ENCODE results near the gene ST3GAL5. TPM values are rescaled to one million over a fixed set of nuclear protein-coding genes. Genes with fewer than 3 reads are reported as not detected.

ST3GAL5 gene
- total and polyA plus RNA-seq, 2 of the 8 experiments (the other 6 are each of a cell fraction or from before 2014, with no cell fraction given) = 1.9 to 4.5 TPM

DNA sequence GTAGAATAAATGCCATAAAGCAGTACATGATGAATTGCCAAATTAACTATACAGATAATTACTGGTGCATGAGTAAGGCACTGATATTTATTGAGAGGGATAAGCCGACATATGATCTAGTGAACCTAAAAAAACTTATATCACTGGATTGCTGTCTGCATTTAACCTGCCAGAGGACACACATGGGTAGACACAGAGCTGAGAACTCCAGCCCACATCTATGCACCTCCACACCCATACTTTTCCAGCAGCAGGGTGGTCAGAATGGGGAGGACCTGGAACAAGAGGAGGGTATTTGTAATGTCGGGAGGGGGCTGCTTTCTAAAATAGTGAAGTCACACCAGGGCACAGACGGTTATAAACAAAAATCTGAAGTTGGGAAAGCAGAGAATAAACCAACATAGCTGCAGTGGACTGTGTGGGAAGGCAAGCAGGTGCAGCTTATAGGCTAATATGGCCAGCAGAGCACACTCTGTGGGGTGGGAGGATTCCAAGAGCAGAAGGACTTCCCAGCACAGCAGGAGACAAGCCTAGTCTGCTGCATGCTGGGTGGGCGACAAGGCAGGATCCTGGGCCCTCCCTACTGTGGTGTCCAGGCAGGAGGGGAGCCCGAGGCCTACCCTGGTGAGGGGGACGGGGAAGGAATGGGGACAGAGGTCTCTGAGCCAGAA, 17.2 kb downstream of the ST3GAL5 start:
- no peaks in the 10 kb centered on the region for H3K9me3 ChIP-seq (ENCODE audit: insufficient read depth in 2 of 2, low read depth in 1 of 2, low read length in 1 of 2)
- no peaks in the 10 kb centered on the region; the same call in 1 of the 2 replicates for H3K79me1 ChIP-seq (ENCODE audit: low read depth, low read length)
- ChIA-PET POLR2A (ENCODE audit: partially characterized antibody) (no interaction called here), CTCF (ENCODE audit: partially characterized antibody) (interaction anchor here (0.6 to 3.4 kb wide), 6 partner anchors 9 to 130 kb away, joined by 3 to 17 read pairs (median 4); no protein-coding TSS in a partner anchor)
- no peak overlapping the region for H3K18ac ChIP-seq (ENCODE audit: extremely low read depth, low read length)
- FAIRE-seq (no peak), DNase-seq (ENCODE audit: low read depth in 1 of 2, low spot score in 2 of 2) (no peak)
- no peak overlapping the region for H2BK5ac ChIP-seq (ENCODE audit: low read depth, low read length)
- no peak overlapping the region for H2BK120ac ChIP-seq (replicated peaks; ENCODE audit: low read depth, low read length)
- H3K56ac ChIP-seq (replicated peaks; ENCODE audit: insufficient read length, low read depth, low read length) = no peak overlapping the region
- H3K27ac ChIP-seq (ENCODE audit: low read depth, low read length) = no peak overlapping the region
- H3K4me1 ChIP-seq (replicated peaks in 1 of 4; ENCODE audit: control insufficient read depth in 3 of 4, insufficient read depth in 4 of 4, low read length in 3 of 4) = peaks cover 0 to 2% (median 0%) of the 10 kb centered on the region in 4 experiments; a peak in 1 of 7 replicates
- no peaks in the 10 kb centered on the region for H3K36me3 ChIP-seq (ENCODE audit: control insufficient read depth in 2 of 4, insufficient read depth in 4 of 4, low read length in 3 of 4)
- WGBS, 2 experiments (ENCODE audit: extremely low coverage in 1 of 2, insufficient coverage in 1 of 2, insufficient read length in 1 of 2, insufficient replicate concordance in 2 of 2, low coverage in 1 of 2, low lambda C conversion rate in 2 of 2, missing lambda C conversion rate in 1 of 2) = 82% methylated on average over 6 of the region's 6 CpGs; no CpG with 5 or more reads in 1 of the 2 experiments
- TF ChIP-seq RAD21 (IDR thresholded peaks at IDR 0.05 in 1 of 2, conservative IDR thresholded peaks at IDR 0.05 in 1 of 2; ENCODE audit: low read depth in 2 of 2, low read length in 2 of 2) (no peak), SRF (IDR thresholded peaks at IDR 0.05; ENCODE audit: low read depth, low read length) (no peak), JUND (IDR thresholded peaks at IDR 0.05; ENCODE audit: low read length) (no peak), ATF2 (IDR thresholded peaks at IDR 0.05; ENCODE audit: low read length) (no peak), SIRT6 (IDR thresholded peaks at IDR 0.05; ENCODE audit: low read length) (no peak)
- peaks cover 0 to 1% of the 10 kb centered on the region in 2 experiments for H4K20me1 ChIP-seq (replicated peaks in 1 of 2; ENCODE audit: control insufficient read depth in 1 of 2, insufficient read depth in 2 of 2, low read length in 2 of 2)
- H3K9ac ChIP-seq (replicated peaks in 1 of 4; ENCODE audit: extremely low read depth in 1 of 4, low read depth in 3 of 4, low read length in 3 of 4) = no peak overlapping the region
- H3K79me2 ChIP-seq (ENCODE audit: control insufficient read depth in 1 of 2, insufficient read depth in 2 of 2, low read length in 2 of 2) = no peaks in the 10 kb centered on the region
- no peak overlapping the region for H4K8ac ChIP-seq (ENCODE audit: extremely low read depth, insufficient read depth, low read length)
- no peaks in the 10 kb centered on the region for H3K23me2 ChIP-seq (ENCODE audit: low read depth, low read length)
- H3K14ac ChIP-seq (ENCODE audit: insufficient read length) = no peak overlapping the region
- no peaks in the 10 kb centered on the region for H3K27me3 ChIP-seq (replicated peaks in 1 of 4; ENCODE audit: control insufficient read depth in 3 of 4, extremely low read depth in 1 of 4, insufficient read depth in 3 of 4, low read length in 3 of 4)
- H4K91ac ChIP-seq (replicated peaks; ENCODE audit: insufficient read length, low read length) = no peak overlapping the region
- no peak overlapping the region for H2AFZ ChIP-seq (ENCODE audit: low read length)
- no peak overlapping the region for H2BK15ac ChIP-seq (ENCODE audit: low read length)
- no peak overlapping the region for H3K4me3 ChIP-seq (ENCODE audit: extremely low read depth in 1 of 4, insufficient read depth in 2 of 4, low read depth in 3 of 4, low read length in 4 of 4)
- H2BK20ac ChIP-seq (ENCODE audit: low read length) = no peak overlapping the region
- H4K5ac ChIP-seq (ENCODE audit: insufficient read length, low read depth, low read length) = no peak overlapping the region
- no peak overlapping the region for H2AK5ac ChIP-seq (ENCODE audit: low read depth, low read length)
- no peak overlapping the region for H3K4ac ChIP-seq (replicated peaks; ENCODE audit: insufficient read length, low read depth, low read length)
- H3K23ac ChIP-seq (ENCODE audit: insufficient read length) = no peak overlapping the region
- H2BK12ac ChIP-seq (ENCODE audit: low read depth, low read length) = no peak overlapping the region
- no peak overlapping the region for H3K4me2 ChIP-seq (ENCODE audit: insufficient read depth in 1 of 2, low read depth in 2 of 2, low read length in 2 of 2)

All from H1 (cell line).